Mucosa of stomach (tissue), 1 donor: ENCODE data around the gene PRPF8.
"Not testable (repeated sequence)": the region's sequence is repeated elsewhere in the genome, so short reads cannot be mapped to it uniquely, and the experiment has no call there.

ENCODE experiments used
- H3K27me3 ChIP-seq: one replicate; pipeline ENCODE4 v1.7.0; 2013; ENCODE audit warnings: mild to moderate bottlenecking, low read length; ENCODE audit not compliant: control insufficient read depth, insufficient read depth
- H3K36me3 ChIP-seq: one replicate; pipeline ENCODE4 v1.7.0; 2013; ENCODE audit warnings: low read length; ENCODE audit not compliant: control insufficient read depth, insufficient read depth
- H3K4me1 ChIP-seq: one replicate; pipeline ENCODE4 v1.7.0; 2013; ENCODE audit warnings: mild to moderate bottlenecking, low read length; ENCODE audit not compliant: control insufficient read depth, insufficient read depth
- H3K4me3 ChIP-seq: one replicate; pipeline ENCODE4 v1.7.0; 2013; ENCODE audit warnings: low read length
- H3K9ac ChIP-seq: one replicate; pipeline ENCODE4 v1.7.0; 2013; ENCODE audit warnings: mild to moderate bottlenecking, low read length, moderate library complexity
- H3K9me3 ChIP-seq: one replicate; pipeline ENCODE4 v1.7.0; 2013; ENCODE audit warnings: mild to moderate bottlenecking, low read length, moderate library complexity; ENCODE audit not compliant: control insufficient read depth
- donor health status: Pancreatic carcinoma.

Gene PRPF8

GRCh38 chr17:1703063-1703462 is 18.4 kb upstream of the PRPF8 start:
- Histone ChIP-seq H3K27me3 (no peaks in the 10 kb centered on the region), H3K4me3 (no peak overlapping the region), H3K9ac (no peak overlapping the region), H3K4me1 (no peaks in the 10 kb centered on the region), H3K9me3 (no peaks in the 10 kb centered on the region), H3K36me3 (no peaks in the 10 kb centered on the region)

GRCh38 chr17:1699891-1700290 is 15.2 kb upstream of the PRPF8 start:
- not testable (repeated sequence) for H3K9me3 ChIP-seq, H3K27me3 ChIP-seq, H3K4me3 ChIP-seq, H3K36me3 ChIP-seq, H3K4me1 ChIP-seq, H3K9ac ChIP-seq

GRCh38 chr17:1697681-1698080 is 13.0 kb upstream of the PRPF8 start:
- Histone ChIP-seq H3K9me3 (no peaks in the 10 kb centered on the region), H3K27me3 (no peaks in the 10 kb centered on the region), H3K36me3 (no peaks in the 10 kb centered on the region), H3K4me1 (no peaks in the 10 kb centered on the region), H3K4me3 (no peak overlapping the region), H3K9ac (no peak overlapping the region)

GRCh38 chr17:1695365-1695764 is 10.7 kb upstream of the PRPF8 start:
- Histone ChIP-seq H3K4me1 (no peaks in the 10 kb centered on the region), H3K9me3 (no peaks in the 10 kb centered on the region), H3K9ac (no peak overlapping the region), H3K27me3 (no peaks in the 10 kb centered on the region), H3K36me3 (no peaks in the 10 kb centered on the region), H3K4me3 (no peak overlapping the region)

- Histone ChIP-seq H3K4me3 (no peak overlapping the region), H3K9me3 (no peaks in the 10 kb centered on the region), H3K36me3 (no peaks in the 10 kb centered on the region), H3K9ac (no peak overlapping the region), H3K4me1 (no peaks in the 10 kb centered on the region), H3K27me3 (no peaks in the 10 kb centered on the region)
These were observed 8.7 kb upstream of the PRPF8 start for GRCh38 chr17:1693339-1693738.

GRCh38 chr17:1690544-1691221 is 6.0 kb upstream of the PRPF8 start:
- no peak overlapping the region for H3K4me3 ChIP-seq
- no peaks in the 10 kb centered on the region for H3K27me3 ChIP-seq
- H3K4me1 ChIP-seq: no peaks in the 10 kb centered on the region
- no peaks in the 10 kb centered on the region for H3K36me3 ChIP-seq
- H3K9me3 ChIP-seq: no peaks in the 10 kb centered on the region
- H3K9ac ChIP-seq: no peak overlapping the region

- not testable (repeated sequence) for H3K9me3 ChIP-seq, H3K36me3 ChIP-seq, H3K9ac ChIP-seq, H3K4me3 ChIP-seq, H3K27me3 ChIP-seq, H3K4me1 ChIP-seq
These were observed 3.7 kb upstream of the PRPF8 start for GRCh38 chr17:1688405-1688804.

- Histone ChIP-seq H3K36me3 (peaks cover 11% of the 10 kb centered on the region), H3K9me3 (no peaks in the 10 kb centered on the region), H3K4me3 (no peak overlapping the region), H3K27me3 (no peaks in the 10 kb centered on the region), H3K9ac (no peak overlapping the region), H3K4me1 (peaks cover 7% of the 10 kb centered on the region)
These were observed 1.4 kb upstream of the PRPF8 start for GRCh38 chr17:1686086-1686485.

- H3K9ac ChIP-seq: peak overlapping the region; percentile 93
- peak overlapping the region; percentile 27 for H3K4me3 ChIP-seq
- peaks cover 7% of the 10 kb centered on the region for H3K4me1 ChIP-seq
- no peaks in the 10 kb centered on the region for H3K27me3 ChIP-seq
- peaks cover 31% of the 10 kb centered on the region for H3K36me3 ChIP-seq
- H3K9me3 ChIP-seq: no peaks in the 10 kb centered on the region
These were observed 1.2 kb downstream of the PRPF8 start for GRCh38 chr17:1683459-1683858.

- Histone ChIP-seq H3K4me3 (no peak overlapping the region), H3K36me3 (peaks cover 68% of the 10 kb centered on the region), H3K9me3 (no peaks in the 10 kb centered on the region), H3K4me1 (no peaks in the 10 kb centered on the region), H3K9ac (no peak overlapping the region), H3K27me3 (no peaks in the 10 kb centered on the region)
These were observed 8.3 kb downstream of the PRPF8 start for GRCh38 chr17:1676401-1676800.

GRCh38 chr17:1673041-1673785 is 11.5 kb downstream of the PRPF8 start:
- H3K9ac ChIP-seq: no peak overlapping the region
- no peaks in the 10 kb centered on the region for H3K27me3 ChIP-seq
- no peak overlapping the region for H3K4me3 ChIP-seq
- H3K4me1 ChIP-seq: no peaks in the 10 kb centered on the region
- H3K9me3 ChIP-seq: no peaks in the 10 kb centered on the region
- peaks cover 49% of the 10 kb centered on the region for H3K36me3 ChIP-seq

GRCh38 chr17:1663934-1664333 is 20.7 kb downstream of the PRPF8 start:
- not testable (repeated sequence) for H3K9ac ChIP-seq, H3K4me1 ChIP-seq, H3K9me3 ChIP-seq, H3K27me3 ChIP-seq, H3K4me3 ChIP-seq
- peaks cover 31% of the 10 kb centered on the region for H3K36me3 ChIP-seq
